MM.1S (cell line): ENCODE results near the gene ACTR5.

ENCODE experiments used
- DNase-seq: peaks from one replicate; pipeline ENCODE4 v3.0.0-alpha.2; 2015
- H2AFZ ChIP-seq: fragments of 300-600 bp; sonication (generic); 2 replicates; pipeline ENCODE4 v1.6.0; 2016; ENCODE audit warnings: antibody characterized with exemption, low read length
- H3F3A ChIP-seq: fragments of 300-600 bp; sonication (generic); 2 replicates; pipeline ENCODE4 v1.6.1; 2016; ENCODE audit warnings: mild to moderate bottlenecking, antibody characterized with exemption, low read length, moderate library complexity, mixed read lengths; ENCODE audit not compliant: insufficient read depth
- H3K27ac ChIP-seq: fragments of 300-600 bp; sonication (generic); 2 replicates; pipeline ENCODE4 v1.5.1; 2016; ENCODE audit warnings: mild to moderate bottlenecking, low read length
- H3K27me3 ChIP-seq: fragments of 300-600 bp; sonication (generic); replicated peaks from 2 replicates; pipeline ENCODE4 v1.6.0; 2016; ENCODE audit warnings: low read length; ENCODE audit not compliant: insufficient read depth
- H3K36me3 ChIP-seq: fragments of 300-600 bp; sonication (generic); replicated peaks from 2 replicates; pipeline ENCODE4 v1.6.1; 2016; ENCODE audit warnings: mild to moderate bottlenecking, low read length, mixed read lengths; ENCODE audit not compliant: insufficient read depth
- H3K4me1 ChIP-seq: fragments of 300-600 bp; sonication (generic); 2 replicates; pipeline ENCODE4 v1.6.1; 2016; ENCODE audit warnings: low read length, mixed read lengths
- H3K4me2 ChIP-seq: fragments of 300-600 bp; sonication (generic); 2 replicates; pipeline ENCODE4 v1.6.0; 2016; ENCODE audit warnings: low read depth, low read length
- H3K4me3 ChIP-seq: fragments of 300-600 bp; sonication (generic); 2 replicates; pipeline ENCODE4 v1.5.1; 2016; ENCODE audit warnings: low read length, mixed read lengths
- H3K79me2 ChIP-seq: fragments of 300-600 bp; sonication (generic); 2 replicates; pipeline ENCODE4 v1.6.1; 2016; ENCODE audit warnings: mixed run types, low read length, mixed read lengths
- H3K9ac ChIP-seq: fragments of 300-600 bp; sonication (generic); 2 replicates; pipeline ENCODE4 v1.6.1; 2016; ENCODE audit warnings: low read length, mixed read lengths
- H3K9me2 ChIP-seq: fragments of 300-600 bp; sonication (generic); replicated peaks from 2 replicates; pipeline ENCODE4 v1.6.1; 2016; ENCODE audit warnings: mild to moderate bottlenecking, low read length, mixed read lengths; ENCODE audit not compliant: insufficient read depth
- H3K9me3 ChIP-seq: fragments of 300-600 bp; sonication (generic); replicated peaks from 2 replicates; pipeline ENCODE4 v1.6.1; 2016; ENCODE audit warnings: mild to moderate bottlenecking, low read length, mixed read lengths; ENCODE audit not compliant: insufficient read depth
- H4K20me1 ChIP-seq: fragments of 300-600 bp; sonication (generic); 2 replicates; pipeline ENCODE4 v1.6.1; 2016; ENCODE audit warnings: mild to moderate bottlenecking, low read length, moderate library complexity, mixed read lengths; ENCODE audit not compliant: insufficient read depth
- EZH2 ChIP-seq: fragments of 300-600 bp; sonication (generic); optimal IDR thresholded peaks from 2 replicates; pipeline ENCODE3; 2017; ENCODE audit warnings: low read depth, mild to moderate bottlenecking, antibody characterized with exemption, low read length, mixed read lengths
- EZH2phosphoT487 ChIP-seq: fragments of 300-600 bp; sonication (generic); IDR thresholded peaks from 2 replicates; pipeline ENCODE4 v1.6.1; 2018; ENCODE audit warnings: antibody characterized with exemption, low read length
- TF ChIP-seq, protein P1 (sequence below): fragments of 300-600 bp; sonication (generic); IDR thresholded peaks from 2 replicates; pipeline ENCODE4 v1.5.1; 2016; ENCODE audit warnings: antibody characterized with exemption, low read length, mixed read lengths

Gene ACTR5

DNA sequence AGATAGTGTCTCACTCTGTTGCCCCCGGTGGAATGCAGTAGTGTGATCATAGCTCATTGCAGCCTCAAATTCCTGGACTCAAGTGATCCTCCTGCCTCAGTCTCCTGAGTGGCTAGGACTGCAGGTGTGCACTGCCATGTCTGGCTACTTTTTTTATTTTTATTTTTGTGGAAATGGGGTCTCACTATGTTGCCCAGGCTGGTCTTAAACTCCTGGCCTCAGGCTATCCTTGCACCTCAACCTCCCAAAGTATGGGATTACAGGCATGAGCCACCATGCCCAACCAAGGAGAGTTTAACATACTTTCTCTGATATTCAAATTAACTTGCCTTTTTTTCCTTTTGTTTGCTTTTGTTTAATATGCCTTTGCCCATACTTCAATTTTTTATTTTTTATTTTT lies 10.4 kb upstream of the ACTR5 start:
- Histone ChIP-seq H3K9ac (no peak overlapping the region), H3K4me2 (no peak overlapping the region), H3K9me2 (no peaks in the 10 kb centered on the region), H3K27me3 (peaks cover 7% of the 10 kb centered on the region; the same call in 1 of the 2 replicates), H3K36me3 (no peaks in the 10 kb centered on the region), H3F3A (no peaks in the 10 kb centered on the region), H3K4me1 (no peaks in the 10 kb centered on the region), H4K20me1 (no peaks in the 10 kb centered on the region), H2AFZ (no peak overlapping the region), H3K79me2 (no peaks in the 10 kb centered on the region), H3K4me3 (no peak overlapping the region), H3K9me3 (no peaks in the 10 kb centered on the region), H3K27ac (no peak overlapping the region)
- no peak for DNase-seq
- TF ChIP-seq, protein P1, sequence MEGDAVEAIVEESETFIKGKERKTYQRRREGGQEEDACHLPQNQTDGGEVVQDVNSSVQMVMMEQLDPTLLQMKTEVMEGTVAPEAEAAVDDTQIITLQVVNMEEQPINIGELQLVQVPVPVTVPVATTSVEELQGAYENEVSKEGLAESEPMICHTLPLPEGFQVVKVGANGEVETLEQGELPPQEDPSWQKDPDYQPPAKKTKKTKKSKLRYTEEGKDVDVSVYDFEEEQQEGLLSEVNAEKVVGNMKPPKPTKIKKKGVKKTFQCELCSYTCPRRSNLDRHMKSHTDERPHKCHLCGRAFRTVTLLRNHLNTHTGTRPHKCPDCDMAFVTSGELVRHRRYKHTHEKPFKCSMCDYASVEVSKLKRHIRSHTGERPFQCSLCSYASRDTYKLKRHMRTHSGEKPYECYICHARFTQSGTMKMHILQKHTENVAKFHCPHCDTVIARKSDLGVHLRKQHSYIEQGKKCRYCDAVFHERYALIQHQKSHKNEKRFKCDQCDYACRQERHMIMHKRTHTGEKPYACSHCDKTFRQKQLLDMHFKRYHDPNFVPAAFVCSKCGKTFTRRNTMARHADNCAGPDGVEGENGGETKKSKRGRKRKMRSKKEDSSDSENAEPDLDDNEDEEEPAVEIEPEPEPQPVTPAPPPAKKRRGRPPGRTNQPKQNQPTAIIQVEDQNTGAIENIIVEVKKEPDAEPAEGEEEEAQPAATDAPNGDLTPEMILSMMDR = no peak
- no peak for TF ChIP-seq EZH2phosphoT487
- no peak for TF ChIP-seq EZH2

DNA sequence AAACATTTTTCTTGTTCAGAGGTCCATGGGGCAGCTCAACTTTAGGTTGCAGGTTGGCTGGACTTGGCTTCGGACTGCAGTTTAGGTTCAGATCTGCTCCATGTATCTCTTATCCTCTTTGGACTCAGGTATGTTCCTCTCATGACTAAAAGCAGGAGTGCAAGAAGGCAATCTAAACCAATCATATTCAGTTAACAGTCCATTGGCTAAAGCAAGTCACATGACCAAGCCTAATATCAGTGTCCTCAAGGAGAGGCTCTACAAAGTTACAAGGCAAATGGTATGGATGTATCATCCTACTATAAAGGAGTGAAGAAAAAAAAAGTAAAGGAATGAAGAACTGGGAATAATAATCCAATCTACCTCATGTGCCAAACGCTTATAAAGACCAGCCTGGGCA lies 2.5 kb upstream of the ACTR5 start:
- Histone ChIP-seq H3K4me2 (no peak overlapping the region), H2AFZ (no peak overlapping the region), H4K20me1 (no peaks in the 10 kb centered on the region), H3K9me2 (no peaks in the 10 kb centered on the region), H3K9me3 (no peaks in the 10 kb centered on the region), H3K27me3 (peaks cover 7% of the 10 kb centered on the region; the same call in 1 of the 2 replicates), H3K4me1 (peaks cover 18% of the 10 kb centered on the region), H3K79me2 (peaks cover 15% of the 10 kb centered on the region), H3K27ac (no peak overlapping the region), H3K9ac (no peak overlapping the region), H3F3A (no peaks in the 10 kb centered on the region), H3K36me3 (no peaks in the 10 kb centered on the region), H3K4me3 (no peak overlapping the region)
- TF ChIP-seq EZH2phosphoT487 = no peak
- TF ChIP-seq EZH2 = no peak
- TF ChIP-seq, protein P1 = no peak
- DNase-seq = no peak

DNA sequence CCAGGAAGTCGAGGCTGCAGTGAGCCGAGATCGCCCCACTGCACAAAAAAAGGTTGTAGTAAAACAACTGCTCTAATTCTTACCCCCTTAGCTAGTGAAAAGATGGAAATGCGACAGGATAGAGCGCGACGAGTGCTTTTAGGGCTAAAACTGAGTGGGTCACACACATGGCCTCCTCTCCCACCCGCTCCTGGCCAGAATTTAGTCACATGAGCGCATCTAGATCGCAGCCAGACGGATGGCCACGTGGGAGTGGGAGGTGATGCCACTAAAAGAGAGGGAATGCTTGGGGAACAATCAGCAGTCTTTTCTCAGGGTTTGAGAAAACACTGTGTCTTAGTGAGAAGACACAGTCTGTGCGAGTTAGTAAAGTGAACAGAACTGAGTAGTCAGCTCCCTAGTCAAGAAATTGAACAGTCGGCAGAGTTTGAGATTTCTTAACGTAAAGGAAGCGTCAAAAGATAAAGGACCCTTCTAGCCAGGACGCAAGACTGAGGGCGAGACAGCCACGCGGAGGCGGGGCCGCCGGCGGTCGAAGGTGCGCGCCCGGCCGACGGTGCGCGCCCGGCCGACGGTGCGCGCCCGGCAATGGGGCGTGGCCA lies 664 bp upstream of the ACTR5 start:
- Histone ChIP-seq H3K36me3 (no peaks in the 10 kb centered on the region), H3F3A (no peaks in the 10 kb centered on the region), H3K79me2 (peaks cover 22% of the 10 kb centered on the region), H3K4me1 (peaks cover 18% of the 10 kb centered on the region), H2AFZ (peak overlapping the region; percentile 97), H4K20me1 (no peaks in the 10 kb centered on the region), H3K9me3 (no peaks in the 10 kb centered on the region), H3K27me3 (no peaks in the 10 kb centered on the region), H3K9me2 (no peaks in the 10 kb centered on the region), H3K4me2 (peak overlapping the region; percentile 89), H3K4me3 (peak overlapping the region; percentile 49), H3K9ac (peak overlapping the region; percentile 17; the same call in 1 of the 2 replicates), H3K27ac (no peak overlapping the region)
- DNase-seq = no peak
- TF ChIP-seq EZH2phosphoT487 (no peak), EZH2 (no peak)
- TF ChIP-seq, protein P1 = no peak
